ENCODE results near the gene DBF4B.
A peak's percentile ranks its signal among the peaks of the same experiment; 100 is the strongest.

The DBF4B gene

GRCh38 chr17:44759086-44759915 lies 50.8 kb downstream of the DBF4B start:
- DNase-seq = peak in 2 of 56 donors; percentile 23 to 67

DNA sequence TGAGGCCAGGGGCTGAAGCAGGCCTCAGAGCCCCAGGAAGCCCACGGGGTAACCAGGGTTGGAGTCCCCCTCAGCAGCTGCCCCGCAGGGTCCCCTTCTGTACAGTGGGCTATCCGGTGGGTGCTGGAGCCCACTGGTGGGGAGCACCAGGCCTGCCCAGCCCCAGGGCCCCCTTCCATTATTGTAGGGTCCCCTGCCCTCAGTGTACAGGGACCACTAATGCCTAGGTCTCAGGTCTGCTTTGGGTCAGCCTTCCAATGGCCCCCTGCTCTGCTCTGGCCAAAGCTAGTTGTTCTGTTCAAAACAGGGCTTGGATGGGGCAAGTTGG lies 51.4 kb downstream of the DBF4B start:
- DNase-seq = no peak

GRCh38 chr17:44760474-44761308 lies 52.2 kb downstream of the DBF4B start:
- no peak for DNase-seq

GRCh38 chr17:44761932-44762810 lies 53.7 kb downstream of the DBF4B start:
- DNase-seq = no peak

DNA sequence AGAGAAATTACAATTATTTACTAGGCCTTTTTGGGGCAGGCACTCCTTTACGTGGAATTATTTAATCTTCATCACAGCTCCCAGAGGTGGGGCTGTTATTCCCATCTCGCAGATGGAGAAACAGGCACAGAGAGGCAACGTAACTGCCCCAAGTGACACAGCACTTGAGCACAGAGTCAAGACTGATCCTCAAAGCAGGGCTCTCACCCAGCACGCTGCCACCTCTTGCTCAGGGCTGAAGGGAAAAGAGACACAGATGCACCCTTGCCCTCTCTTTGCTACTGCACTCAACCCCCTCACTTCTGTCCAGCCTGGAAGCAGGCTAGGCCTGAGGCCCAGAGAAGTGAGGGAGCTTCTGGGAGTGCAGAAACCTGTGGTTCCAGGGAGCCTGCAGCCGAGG lies 54.7 kb downstream of the DBF4B start:
- no peak for DNase-seq

GRCh38 chr17:44765965-44766364 lies 57.5 kb downstream of the DBF4B start:
- no peak for DNase-seq

DNA sequence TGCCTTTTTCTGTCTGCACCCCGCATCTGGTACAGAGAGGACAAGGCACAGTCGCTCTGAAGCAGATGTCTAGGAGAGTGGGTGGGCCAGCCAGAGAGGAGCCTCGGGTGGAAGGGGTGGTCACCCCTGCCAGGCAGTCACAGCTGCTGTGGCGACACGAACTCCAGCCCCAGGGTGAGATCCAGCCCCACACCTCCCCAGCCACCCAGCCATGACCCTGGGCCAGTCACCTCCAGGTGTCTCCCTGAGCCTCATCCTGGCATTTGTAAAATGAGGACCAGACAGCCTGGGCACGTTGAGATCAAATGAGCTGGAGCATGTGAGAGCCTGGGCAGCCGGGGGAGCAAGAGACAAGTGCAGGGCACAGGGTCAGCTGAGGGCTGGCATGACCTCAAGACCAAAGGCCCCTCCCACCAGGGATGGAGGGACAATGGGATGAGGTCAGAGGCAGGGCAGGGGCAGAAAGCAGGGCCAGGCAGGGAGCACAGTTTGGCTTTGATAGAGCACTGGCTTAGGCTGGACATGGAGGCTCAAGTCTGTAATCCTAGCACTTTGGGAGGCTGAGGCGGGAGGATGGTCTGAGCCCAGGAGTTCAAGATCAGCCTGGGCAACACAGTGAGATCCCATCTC lies 58.1 kb downstream of the DBF4B start:
- peak in 33 of 56 donors; percentile 7 to 65 (median 28) for DNase-seq

- DNase-seq = no peak
Measured at GRCh38 chr17:44767493-44767892, 59.0 kb downstream of the DBF4B start.

DNA sequence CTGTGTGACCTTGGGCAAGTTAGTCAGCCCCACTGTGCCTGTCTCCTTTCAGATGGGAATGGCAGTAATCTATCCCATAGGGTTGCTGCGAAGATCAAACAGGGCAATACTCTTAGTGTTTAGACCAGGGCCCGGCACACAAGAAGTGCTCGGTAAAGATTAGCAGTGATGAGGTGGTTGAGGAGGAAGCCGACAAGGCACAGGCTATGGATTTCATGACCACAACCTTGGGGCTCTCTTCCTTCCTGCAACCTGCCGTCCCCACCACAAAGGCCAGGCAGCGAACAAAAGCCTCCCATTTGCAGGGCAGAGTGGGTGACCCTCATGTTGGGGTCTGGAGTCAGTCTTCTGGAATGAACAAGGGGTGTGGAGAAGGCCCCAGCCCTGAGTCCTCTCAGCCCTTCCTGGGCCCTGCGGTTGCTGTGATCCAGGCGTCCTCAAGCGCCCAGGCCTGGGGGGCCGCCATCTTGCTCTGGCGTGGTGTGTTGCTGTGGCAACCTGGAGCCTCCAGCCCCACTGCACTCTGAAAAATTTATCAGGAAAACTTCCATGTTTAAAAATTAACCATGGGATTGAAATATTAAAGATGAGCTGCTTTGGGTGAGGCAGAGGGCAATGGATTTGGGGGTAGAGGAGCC lies 60.2 kb downstream of the DBF4B start:
- DNase-seq = no peak

DNA sequence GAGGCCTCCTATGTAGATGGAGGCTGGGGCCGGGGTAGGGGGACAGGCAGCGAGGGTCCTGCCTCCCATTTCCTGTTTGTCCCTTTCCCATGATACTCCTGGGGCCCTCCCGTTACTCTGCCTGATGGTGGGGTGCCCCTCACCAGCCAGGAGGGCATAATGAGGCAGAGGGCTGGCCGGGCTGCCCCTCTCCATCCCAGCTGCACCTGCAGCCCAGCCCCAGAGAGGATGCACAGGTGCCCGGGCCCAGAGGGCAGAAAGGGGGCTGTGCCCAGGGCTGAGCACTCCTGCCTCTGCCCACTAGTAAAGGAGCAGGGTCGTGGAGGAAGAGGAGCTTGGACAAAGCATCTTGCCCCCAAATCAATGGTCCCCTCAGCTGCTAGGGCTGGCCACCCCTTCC lies 60.8 kb downstream of the DBF4B start:
- DNase-seq = no peak

GRCh38 chr17:44769647-44770084 lies 61.2 kb downstream of the DBF4B start:
- DNase-seq = no peak

DNA sequence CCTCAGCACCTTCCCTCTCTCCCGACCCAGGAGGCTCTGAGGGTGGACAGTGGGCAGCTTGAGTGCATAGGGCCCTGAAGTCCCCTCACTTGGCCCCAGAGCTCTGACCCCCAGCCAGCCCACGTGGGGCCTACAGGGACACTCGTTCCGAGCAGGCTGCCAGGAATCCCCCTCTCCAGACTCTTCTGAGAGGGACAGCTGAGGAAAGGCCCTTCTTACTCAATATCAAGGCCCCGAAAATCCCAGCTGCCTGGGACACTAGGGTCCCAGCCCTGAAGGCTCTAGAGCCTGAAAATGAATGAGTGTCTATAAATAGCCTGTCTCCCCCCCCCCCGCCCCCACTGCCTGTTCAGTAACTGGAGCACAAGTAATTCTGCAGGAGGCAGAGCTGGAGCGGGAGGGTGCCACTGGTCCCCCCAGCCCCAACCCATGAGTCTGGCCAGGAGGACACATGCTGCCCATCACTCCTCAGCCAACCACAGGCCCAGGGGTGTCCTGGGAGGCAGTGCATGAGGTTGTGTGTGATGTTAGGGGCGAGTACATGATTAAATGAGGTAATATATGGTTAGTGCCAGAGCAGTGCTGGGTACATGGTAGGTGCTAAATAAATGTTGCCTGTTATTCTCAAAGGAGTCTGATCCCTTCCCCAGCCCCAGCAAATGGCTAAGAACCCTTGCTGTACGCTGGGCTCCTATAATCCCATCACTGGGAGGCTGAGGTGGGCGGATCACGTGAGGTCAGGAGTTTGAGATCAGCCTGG lies 61.9 kb downstream of the DBF4B start:
- DNase-seq = no peak

- no peak for DNase-seq
Measured at GRCh38 chr17:44772308-44773045, 64.0 kb downstream of the DBF4B start.

DNA sequence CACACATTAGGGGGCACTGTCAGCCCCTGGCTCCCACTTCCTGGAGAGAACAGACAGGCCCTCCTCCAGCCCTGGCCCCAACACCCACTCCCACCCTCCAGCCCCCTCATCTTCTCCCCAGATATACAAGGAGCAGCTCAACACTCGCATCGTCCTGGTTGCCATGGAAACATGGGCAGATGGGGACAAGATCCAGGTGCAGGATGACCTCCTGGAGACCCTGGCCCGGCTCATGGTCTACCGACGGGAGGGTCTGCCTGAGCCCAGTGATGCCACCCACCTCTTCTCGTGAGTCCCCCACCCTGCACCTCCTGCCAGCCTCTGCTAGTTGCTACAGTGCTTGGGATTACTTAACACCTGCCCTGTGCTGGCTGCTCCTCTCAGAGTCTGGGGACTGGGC lies 64.7 kb downstream of the DBF4B start:
- DNase-seq = no peak

- peak in 54 of 56 donors; percentile 25 to 91 (median 68) for DNase-seq
Measured at GRCh38 chr17:44774271-44775135, 66.0 kb downstream of the DBF4B start.

DNA sequence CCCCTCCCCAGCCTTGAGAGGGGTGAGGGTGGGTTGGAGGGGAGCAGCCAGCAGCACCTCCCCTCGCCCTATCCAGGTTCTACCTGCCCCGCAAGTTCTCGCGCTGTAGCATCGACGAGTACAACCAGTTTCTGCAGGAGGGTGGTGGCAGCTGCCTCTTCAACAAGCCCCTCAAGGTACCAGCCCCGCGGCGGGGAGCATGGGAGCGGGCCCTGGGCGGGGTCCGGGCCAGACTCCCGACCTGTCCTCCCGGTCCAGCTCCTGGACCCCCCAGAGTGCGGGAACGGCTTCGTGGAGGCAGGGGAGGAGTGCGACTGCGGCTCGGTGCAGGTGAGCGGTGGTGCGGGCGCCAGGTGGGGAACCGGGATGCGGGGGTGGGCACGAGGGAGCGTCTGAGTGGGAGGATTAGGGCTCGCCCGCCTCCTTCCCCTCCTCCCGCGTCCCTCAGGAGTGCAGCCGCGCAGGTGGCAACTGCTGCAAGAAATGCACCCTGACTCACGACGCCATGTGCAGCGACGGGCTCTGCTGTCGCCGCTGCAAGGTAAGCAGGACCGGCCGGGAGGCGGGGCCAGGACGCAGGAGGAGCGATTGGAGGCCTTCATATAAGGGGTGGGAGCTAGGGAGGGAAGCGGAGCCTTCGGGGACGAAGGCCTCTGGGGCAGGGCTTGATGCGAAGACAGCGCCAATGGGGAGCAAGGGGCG lies 66.8 kb downstream of the DBF4B start:
- peak in 54 of 56 donors; percentile 48 to 98 (median 92) for DNase-seq

All from nucleus accumbens (tissue), 56 donors.